Loucy (cell line): ENCODE data around the gene DPT.

Experiments used
- H2AFZ ChIP-seq: fragments of 200-600 bp; sonication (generic); 2 replicates; pipeline ENCODE4 v1.6.0; 2016; ENCODE audit warnings: antibody characterized with exemption, mild to moderate bottlenecking, low read length, moderate library complexity
- H3F3A ChIP-seq: fragments of 200-600 bp; 2 replicates; pipeline ENCODE4 v1.6.0; 2016; ENCODE audit warnings: antibody characterized with exemption, low read depth, mild to moderate bottlenecking
- H3K27me3 ChIP-seq: fragments of 200-600 bp; sonication (generic); 2 replicates; pipeline ENCODE4 v1.6.1; 2014; ENCODE audit warnings: low read length, mild to moderate bottlenecking; ENCODE audit not compliant: insufficient read depth, poor library complexity, severe bottlenecking
- H3K36me3 ChIP-seq: fragments of 200-600 bp; sonication (generic); 2 replicates; pipeline ENCODE4 v1.6.1; 2016; ENCODE audit warnings: low read length; ENCODE audit not compliant: insufficient read depth
- H3K4me1 ChIP-seq: fragments of 200-600 bp; sonication (generic); 2 replicates; pipeline ENCODE4 v1.5.1; 2014; ENCODE audit warnings: low read length, mild to moderate bottlenecking; ENCODE audit not compliant: insufficient read depth, poor library complexity, severe bottlenecking
- H3K4me2 ChIP-seq: fragments of 200-600 bp; sonication (generic); 2 replicates; pipeline ENCODE4 v1.6.0; 2014; ENCODE audit warnings: antibody characterized with exemption, low read length, low read depth, mild to moderate bottlenecking; ENCODE audit not compliant: poor library complexity, severe bottlenecking
- H3K4me3 ChIP-seq: fragments of 200-600 bp; sonication (generic); 2 replicates; pipeline ENCODE4 v1.5.1; 2014; ENCODE audit warnings: low read length, mild to moderate bottlenecking, mixed read lengths; ENCODE audit not compliant: poor library complexity, severe bottlenecking
- H3K79me2 ChIP-seq: fragments of 200-600 bp; sonication (generic); 2 replicates; pipeline ENCODE4 v1.6.1; 2014; ENCODE audit warnings: low read length; ENCODE audit not compliant: insufficient read depth
- H3K9ac ChIP-seq: fragments of 200-600 bp; sonication (generic); 2 replicates; pipeline ENCODE4 v1.6.0; 2014; ENCODE audit warnings: mild to moderate bottlenecking, low read depth, low read length, moderate library complexity; ENCODE audit not compliant: poor library complexity, severe bottlenecking
- H3K9me2 ChIP-seq: fragments of 200-600 bp; sonication (generic); replicated peaks from 2 replicates; pipeline ENCODE4 v1.6.1; 2016; ENCODE audit warnings: low read depth, low read length, mixed read lengths
- H3K9me3 ChIP-seq: fragments of 200-600 bp; sonication (generic); 2 replicates; pipeline ENCODE4 v1.6.1; 2014; ENCODE audit warnings: mild to moderate bottlenecking, antibody characterized with exemption, low read length, low read depth; ENCODE audit not compliant: insufficient read depth
- H4K20me1 ChIP-seq: fragments of 200-600 bp; sonication (generic); 2 replicates; pipeline ENCODE4 v1.6.0; 2014; ENCODE audit warnings: antibody characterized with exemption, low read length, mild to moderate bottlenecking; ENCODE audit not compliant: insufficient read depth, poor library complexity, severe bottlenecking
- EZH2phosphoT487 ChIP-seq: fragments of 200-600 bp; IDR thresholded peaks from 2 replicates; pipeline ENCODE4 v1.6.1; 2018; ENCODE audit warnings: antibody characterized with exemption, mild to moderate bottlenecking, moderate library complexity, borderline replicate concordance
- TF ChIP-seq, protein P1 (sequence below): fragments of 200-600 bp; sonication (generic); conservative IDR thresholded peaks from 2 replicates; pipeline ENCODE4 v1.5.1; 2014; ENCODE audit warnings: mild to moderate bottlenecking, antibody characterized with exemption, low read length

The DPT gene

GRCh38 chr1:168689726-168690602, 39.0 kb downstream of the DPT start:
- no peaks in the 10 kb centered on the region for H4K20me1 ChIP-seq
- TF ChIP-seq EZH2phosphoT487, result no peak
- TF ChIP-seq, protein P1, sequence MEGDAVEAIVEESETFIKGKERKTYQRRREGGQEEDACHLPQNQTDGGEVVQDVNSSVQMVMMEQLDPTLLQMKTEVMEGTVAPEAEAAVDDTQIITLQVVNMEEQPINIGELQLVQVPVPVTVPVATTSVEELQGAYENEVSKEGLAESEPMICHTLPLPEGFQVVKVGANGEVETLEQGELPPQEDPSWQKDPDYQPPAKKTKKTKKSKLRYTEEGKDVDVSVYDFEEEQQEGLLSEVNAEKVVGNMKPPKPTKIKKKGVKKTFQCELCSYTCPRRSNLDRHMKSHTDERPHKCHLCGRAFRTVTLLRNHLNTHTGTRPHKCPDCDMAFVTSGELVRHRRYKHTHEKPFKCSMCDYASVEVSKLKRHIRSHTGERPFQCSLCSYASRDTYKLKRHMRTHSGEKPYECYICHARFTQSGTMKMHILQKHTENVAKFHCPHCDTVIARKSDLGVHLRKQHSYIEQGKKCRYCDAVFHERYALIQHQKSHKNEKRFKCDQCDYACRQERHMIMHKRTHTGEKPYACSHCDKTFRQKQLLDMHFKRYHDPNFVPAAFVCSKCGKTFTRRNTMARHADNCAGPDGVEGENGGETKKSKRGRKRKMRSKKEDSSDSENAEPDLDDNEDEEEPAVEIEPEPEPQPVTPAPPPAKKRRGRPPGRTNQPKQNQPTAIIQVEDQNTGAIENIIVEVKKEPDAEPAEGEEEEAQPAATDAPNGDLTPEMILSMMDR, result no peak
- no peaks in the 10 kb centered on the region for H3F3A ChIP-seq
- H3K4me2 ChIP-seq, result no peak overlapping the region
- H3K27me3 ChIP-seq, result no peaks in the 10 kb centered on the region
- H2AFZ ChIP-seq, result no peak overlapping the region
- H3K9me3 ChIP-seq, result no peaks in the 10 kb centered on the region
- H3K9me2 ChIP-seq, result no peaks in the 10 kb centered on the region
- H3K9ac ChIP-seq, result no peak overlapping the region
- H3K79me2 ChIP-seq, result no peaks in the 10 kb centered on the region
- no peak overlapping the region for H3K4me3 ChIP-seq
- no peaks in the 10 kb centered on the region for H3K4me1 ChIP-seq
- H3K36me3 ChIP-seq, result no peaks in the 10 kb centered on the region

- Histone ChIP-seq H3K4me3 (no peak overlapping the region), H3K9me2 (no peaks in the 10 kb centered on the region), H3K4me2 (no peak overlapping the region), H3K4me1 (no peaks in the 10 kb centered on the region), H3K9ac (no peak overlapping the region), H3K36me3 (no peaks in the 10 kb centered on the region), H2AFZ (no peak overlapping the region), H3K79me2 (no peaks in the 10 kb centered on the region), H3K27me3 (no peaks in the 10 kb centered on the region), H3K9me3 (no peaks in the 10 kb centered on the region), H4K20me1 (no peaks in the 10 kb centered on the region), H3F3A (no peaks in the 10 kb centered on the region)
- TF ChIP-seq, protein P1, result no peak
- no peak for TF ChIP-seq EZH2phosphoT487
These were observed 39.7 kb downstream of the DPT start for GRCh38 chr1:168689327-168689657.

GRCh38 chr1:168688644-168689326, 40.2 kb downstream of the DPT start:
- Histone ChIP-seq H3K4me3 (no peak overlapping the region), H3F3A (no peaks in the 10 kb centered on the region), H3K9me2 (no peaks in the 10 kb centered on the region), H3K79me2 (no peaks in the 10 kb centered on the region), H3K4me1 (no peaks in the 10 kb centered on the region), H3K36me3 (no peaks in the 10 kb centered on the region), H4K20me1 (no peaks in the 10 kb centered on the region), H2AFZ (no peak overlapping the region), H3K27me3 (no peaks in the 10 kb centered on the region), H3K9ac (no peak overlapping the region), H3K4me2 (no peak overlapping the region), H3K9me3 (no peaks in the 10 kb centered on the region)
- TF ChIP-seq, protein P1, result no peak
- TF ChIP-seq EZH2phosphoT487, result no peak
